ENCODE results near the gene SH3BP5. TPM values are rescaled to one million over a fixed set of nuclear protein-coding genes. Genes with fewer than 3 reads are reported as not detected.

The SH3BP5 gene
- polyA plus RNA-seq, 1 of the 3 experiments (the other 2 are of a cell fraction) = 29.5 TPM

DNA sequence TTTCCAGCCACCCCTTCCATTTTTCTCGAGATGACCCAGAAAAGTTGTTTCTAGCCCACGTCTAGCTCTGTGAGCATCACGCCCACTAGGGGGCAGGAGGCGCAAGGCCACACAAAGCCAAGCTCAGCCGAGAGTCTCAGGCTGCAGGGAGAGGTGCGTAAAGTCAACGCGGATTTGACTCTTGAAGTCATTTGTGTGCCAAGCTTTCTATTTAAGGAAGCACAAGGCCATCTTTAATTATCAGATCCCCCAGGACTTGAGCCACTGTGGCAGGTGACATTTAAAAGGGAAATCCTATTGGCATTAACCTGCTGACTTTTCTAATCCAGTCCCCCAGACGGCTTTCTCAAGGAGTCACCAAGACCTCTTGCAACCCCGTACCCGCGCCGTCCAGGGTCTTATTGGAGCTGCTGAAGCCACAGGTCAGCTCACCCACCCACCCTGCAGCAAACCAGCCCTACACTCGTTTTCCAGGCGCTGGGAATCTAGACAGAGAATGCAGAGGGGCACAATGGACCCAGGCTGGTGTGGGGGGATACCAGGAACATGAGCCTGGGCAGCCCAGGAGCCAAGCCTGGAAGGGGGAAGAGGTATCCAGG is 64.3 kb downstream of the SH3BP5 start (continued):
- TF ChIP-seq GATA2 (CRISPR knock-in tag; IDR thresholded peaks at IDR 0.05) = no peak
- TF ChIP-seq RFX5 (IDR thresholded peaks at IDR 0.05; ENCODE audit: low read length) = no peak
- TF ChIP-seq MEF2A (IDR thresholded peaks at IDR 0.05; ENCODE audit: borderline replicate concordance, low read depth) = no peak
- TF ChIP-seq MXI1 (IDR thresholded peaks at IDR 0.05; ENCODE audit: low read depth, low read length) = no peak
- TF ChIP-seq, protein P1, sequence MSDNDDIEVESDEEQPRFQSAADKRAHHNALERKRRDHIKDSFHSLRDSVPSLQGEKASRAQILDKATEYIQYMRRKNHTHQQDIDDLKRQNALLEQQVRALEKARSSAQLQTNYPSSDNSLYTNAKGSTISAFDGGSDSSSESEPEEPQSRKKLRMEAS (IDR thresholded peaks at IDR 0.05; ENCODE audit: low read depth) = 0 out of 2 replicates have a peak, but pooled peaks have one; percentile 14
- TF ChIP-seq GABPA (IDR thresholded peaks at IDR 0.05; ENCODE audit: low read depth) = no peak
- TF ChIP-seq TEAD4 (IDR thresholded peaks at IDR 0.05; ENCODE audit: borderline replicate concordance, insufficient read depth) = no peak
- no peak for TF ChIP-seq POLR2AphosphoS5 (IDR thresholded peaks at IDR 0.05; ENCODE audit: low read depth, low read length)
- TF ChIP-seq, protein P2, sequence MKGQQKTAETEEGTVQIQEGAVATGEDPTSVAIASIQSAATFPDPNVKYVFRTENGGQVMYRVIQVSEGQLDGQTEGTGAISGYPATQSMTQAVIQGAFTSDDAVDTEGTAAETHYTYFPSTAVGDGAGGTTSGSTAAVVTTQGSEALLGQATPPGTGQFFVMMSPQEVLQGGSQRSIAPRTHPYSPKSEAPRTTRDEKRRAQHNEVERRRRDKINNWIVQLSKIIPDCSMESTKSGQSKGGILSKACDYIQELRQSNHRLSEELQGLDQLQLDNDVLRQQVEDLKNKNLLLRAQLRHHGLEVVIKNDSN (IDR thresholded peaks at IDR 0.05; ENCODE audit: borderline replicate concordance, low read depth) = no peak
- peak; percentile 99 for TF ChIP-seq RAD21 (IDR thresholded peaks at IDR 0.05; ENCODE audit: low read length)

DNA sequence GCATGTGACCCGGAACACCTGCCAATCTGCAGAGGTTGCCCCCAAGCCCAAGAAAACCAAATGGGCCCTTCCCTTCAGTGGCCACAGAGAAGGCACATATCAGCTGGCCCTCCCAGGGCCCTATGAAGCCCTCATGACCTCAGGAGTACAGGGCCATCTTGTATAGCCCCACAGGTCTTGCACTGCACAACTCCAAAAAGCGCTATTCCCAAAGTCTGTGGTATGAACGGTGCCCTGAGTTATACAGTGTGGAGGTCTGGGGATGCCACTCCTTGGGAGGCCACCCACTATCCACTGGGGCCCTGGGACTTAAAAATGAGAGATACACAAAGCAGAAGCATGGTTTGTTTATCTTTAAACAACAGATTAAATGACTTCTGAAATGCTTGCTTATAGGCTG is 64.9 kb downstream of the SH3BP5 start:
- Histone ChIP-seq H3K79me2 (ENCODE audit: insufficient read depth) (no peaks in the 10 kb centered on the region), H4K20me1 (ENCODE audit: insufficient read depth) (no peaks in the 10 kb centered on the region), H3K9ac (no peak overlapping the region), H3K4me3 (ENCODE audit: low read depth in 2 of 2, low read length in 1 of 2) (no peak overlapping the region), H2AFZ (ENCODE audit: low read depth) (no peak overlapping the region), H3F3A (replicated peaks; ENCODE audit: insufficient read depth) (peaks cover 11% of the 10 kb centered on the region), H3K9me2 (no peaks in the 10 kb centered on the region), H3K9me3 (no peaks in the 10 kb centered on the region), H3K4me2 (no peak overlapping the region), H3K27ac (ENCODE audit: low read depth in 2 of 2, low read length in 1 of 2) (no peak overlapping the region), H3K36me3 (replicated peaks in 1 of 2; ENCODE audit: control insufficient read depth in 1 of 2, insufficient read depth in 2 of 2, low read length in 1 of 2) (no peaks in the 10 kb centered on the region), H3K27me3 (ENCODE audit: insufficient read depth) (no peaks in the 10 kb centered on the region), H3K4me1 (ENCODE audit: control insufficient read depth in 1 of 2, insufficient read depth in 2 of 2, low read depth in 1 of 2, low read length in 1 of 2) (peaks cover 0 to 20% of the 10 kb centered on the region in 2 experiments; a peak in 3 of 4 replicates)
- POLR2A ChIA-PET = no interaction called here
- DNase-seq = no peak
- CTCF ChIA-PET = interaction anchor here (0.8 to 8.0 kb wide), 62 partner anchors 8 to 301 kb away, joined by 3 to 85 read pairs (median 6); partner anchors contain the start of gene SH3BP5
- WGBS (ENCODE audit: low lambda C conversion rate) = 93% methylated on average over 3 of the region's 3 CpGs
- no peak for TF ChIP-seq NFIC (IDR thresholded peaks at IDR 0.05; ENCODE audit: borderline replicate concordance)
- TF ChIP-seq TAF1 (IDR thresholded peaks at IDR 0.05; ENCODE audit: borderline replicate concordance, low read depth, low read length) = no peak
- no peak for TF ChIP-seq CHD2 (IDR thresholded peaks at IDR 0.05; ENCODE audit: low read length, partially characterized antibody)
- TF ChIP-seq POLR2AphosphoS5 (IDR thresholded peaks at IDR 0.05; ENCODE audit: low read depth, low read length) = no peak
- TF ChIP-seq, protein P3, sequence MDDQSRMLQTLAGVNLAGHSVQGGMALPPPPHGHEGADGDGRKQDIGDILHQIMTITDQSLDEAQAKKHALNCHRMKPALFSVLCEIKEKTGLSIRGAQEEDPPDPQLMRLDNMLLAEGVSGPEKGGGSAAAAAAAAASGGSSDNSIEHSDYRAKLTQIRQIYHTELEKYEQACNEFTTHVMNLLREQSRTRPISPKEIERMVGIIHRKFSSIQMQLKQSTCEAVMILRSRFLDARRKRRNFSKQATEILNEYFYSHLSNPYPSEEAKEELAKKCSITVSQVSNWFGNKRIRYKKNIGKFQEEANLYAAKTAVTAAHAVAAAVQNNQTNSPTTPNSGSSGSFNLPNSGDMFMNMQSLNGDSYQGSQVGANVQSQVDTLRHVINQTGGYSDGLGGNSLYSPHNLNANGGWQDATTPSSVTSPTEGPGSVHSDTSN (IDR thresholded peaks at IDR 0.05) = no peak
